GM19372 (cell line): ENCODE measurements around the gene KLHL33.

Source experiments
- ATAC-seq: cut with Tn5 transposase; IDR thresholded peaks from one replicate; pipeline ENCODE4 v1.9.1; 2021; ENCODE audit warnings: mild to moderate bottlenecking, low read depth, moderate library complexity; ENCODE audit not compliant: unreplicated experiment

Gene KLHL33

DNA sequence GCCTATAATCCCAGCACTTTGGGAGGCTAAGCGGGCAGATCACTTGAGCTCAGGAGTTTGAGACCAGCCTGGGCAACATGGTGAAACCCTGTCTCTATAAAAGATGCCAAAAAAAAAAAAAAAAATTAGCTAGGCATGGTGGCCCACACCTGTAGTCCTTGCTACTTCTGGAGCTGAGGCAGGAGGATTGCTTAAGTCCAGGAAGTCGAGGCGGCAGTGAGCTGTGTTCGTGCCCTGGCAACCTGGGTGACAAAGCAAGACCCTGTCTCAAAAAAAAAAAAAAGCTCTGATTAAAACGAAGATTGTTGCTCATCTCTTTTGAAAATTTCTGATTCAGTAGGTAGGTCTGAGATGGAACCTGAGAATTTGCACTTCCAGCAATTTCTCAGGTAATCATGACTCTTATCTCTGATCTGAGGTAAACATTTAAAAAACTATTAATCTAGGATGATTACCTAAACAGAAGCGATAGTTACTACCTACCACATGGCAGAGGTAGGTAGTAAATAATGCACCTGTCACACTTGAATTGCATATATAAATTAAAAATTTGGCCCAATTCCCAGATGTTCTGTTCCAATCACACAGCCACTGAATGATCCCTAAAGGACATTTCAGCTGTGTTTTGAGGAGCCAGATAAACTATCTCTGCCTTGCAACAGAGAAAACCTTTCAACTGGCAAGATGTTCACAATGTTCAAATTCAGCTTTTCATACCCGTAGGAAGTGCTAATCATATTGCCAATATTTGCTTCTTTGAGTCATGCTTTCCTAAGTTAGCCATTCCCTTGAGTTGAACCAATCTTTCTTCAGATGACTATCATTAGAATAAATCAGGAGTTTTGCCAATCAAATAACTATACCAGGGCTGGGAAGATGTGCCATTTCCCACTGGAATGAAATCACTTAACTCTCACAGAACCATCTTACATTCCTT is 18.4 kb downstream of the KLHL33 start:
- ATAC-seq: no peak

DNA sequence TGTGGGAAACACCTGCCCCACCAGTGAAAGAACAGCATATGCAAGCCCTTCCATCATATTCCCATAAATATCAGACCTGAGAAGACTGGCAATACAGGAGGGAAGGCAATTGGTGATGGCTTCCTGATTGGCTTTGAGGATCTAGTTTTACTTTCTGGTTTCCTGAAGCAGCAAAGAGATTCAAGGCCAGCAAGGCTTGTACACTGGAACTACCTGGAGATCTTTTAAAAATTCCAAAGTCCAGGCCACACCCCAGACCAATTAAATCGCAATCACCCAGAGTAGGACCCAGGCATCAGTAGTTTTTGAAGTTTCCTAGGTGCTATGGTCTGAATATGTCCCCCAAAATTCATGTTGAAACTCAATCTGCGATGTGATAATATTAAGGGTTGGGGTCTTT is 19.7 kb downstream of the KLHL33 start:
- ATAC-seq: no peak

DNA sequence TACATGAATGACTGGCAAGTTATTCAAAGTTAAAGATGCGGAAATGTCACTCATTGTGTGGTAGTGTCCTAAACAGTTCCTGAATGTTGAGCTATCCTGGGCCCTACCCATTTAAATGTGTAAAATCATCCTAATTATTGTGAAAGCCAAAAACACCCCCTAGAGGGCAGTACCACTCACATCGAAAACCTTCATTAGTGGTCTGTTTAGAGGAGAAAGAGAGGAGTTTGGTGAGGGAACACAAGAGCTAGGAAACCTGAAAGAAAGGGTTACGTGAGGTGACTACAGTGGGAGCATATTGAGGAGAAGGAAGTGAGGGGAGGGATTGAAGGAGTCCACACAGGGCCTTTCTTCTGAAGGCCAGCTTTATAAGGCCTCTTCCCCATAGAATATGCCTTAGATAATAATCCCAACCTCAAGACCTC is 20.2 kb downstream of the KLHL33 start:
- ATAC-seq: no peak

DNA sequence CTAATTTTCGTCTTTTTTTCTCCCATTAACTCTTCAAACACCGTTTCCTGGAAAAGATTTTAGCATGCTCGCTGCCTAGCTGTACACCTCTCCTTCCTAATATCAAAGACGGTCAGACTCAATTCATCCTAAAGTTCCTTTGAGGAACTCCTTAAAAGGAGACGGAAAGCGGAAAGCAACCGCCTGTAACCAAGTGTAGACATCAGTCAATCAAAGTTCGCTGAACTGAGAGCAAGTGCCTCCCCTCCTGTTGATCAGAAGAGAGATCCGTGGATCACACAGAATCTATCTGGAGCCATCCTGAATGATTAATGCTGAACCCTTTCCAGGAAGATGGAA is 22.3 kb downstream of the KLHL33 start:
- peak; percentile 39 for ATAC-seq

DNA sequence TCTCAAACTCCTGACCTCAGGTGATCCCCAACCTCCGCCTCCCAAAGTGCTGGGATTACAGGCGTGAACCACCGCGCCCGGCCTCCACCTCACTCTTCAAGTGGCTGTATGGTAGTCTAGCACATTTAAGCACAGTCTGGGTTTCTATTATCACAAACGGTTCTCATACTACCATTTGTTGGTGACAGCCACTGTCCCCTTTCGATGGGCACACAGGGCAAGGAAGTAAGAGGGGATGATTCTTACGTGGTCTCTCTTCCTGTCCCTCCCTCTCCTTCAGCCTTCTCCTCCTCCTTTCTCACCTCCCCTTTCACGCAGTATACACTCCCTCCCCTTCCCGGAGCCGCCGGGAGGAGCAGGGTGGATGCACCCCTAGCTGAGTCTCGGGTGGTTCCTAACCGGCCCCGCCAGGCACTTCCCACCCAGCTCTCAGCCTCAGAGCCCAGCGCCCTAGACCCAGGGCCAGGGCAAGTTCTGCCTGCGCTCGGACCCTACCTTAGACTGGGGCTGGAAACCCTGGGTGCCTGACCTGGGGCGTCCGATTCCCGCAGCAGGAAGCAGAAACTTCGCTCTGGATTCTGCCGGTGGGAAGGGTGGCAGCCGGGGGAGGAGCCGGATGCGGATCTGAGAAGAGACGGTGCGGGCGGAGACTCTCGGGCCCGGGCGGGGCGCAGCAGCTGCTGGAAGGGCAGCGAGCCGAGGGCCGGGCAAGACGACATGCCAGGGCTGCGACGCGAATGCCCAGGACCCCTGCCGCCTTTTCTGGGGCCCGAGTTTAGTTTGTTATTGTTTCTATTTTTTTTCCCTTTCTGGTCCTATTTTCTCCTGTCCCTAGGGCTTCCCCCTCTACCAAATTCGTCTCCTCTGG is 22.9 kb downstream of the KLHL33 start, which contains the start of gene TEP1:
TEP1 (minus strand) TSS at position 626 of the 868 bp plus-strand sequence. CDS start 5,062 bp downstream, outside the sequence.
- peak; percentile 53 for ATAC-seq

DNA sequence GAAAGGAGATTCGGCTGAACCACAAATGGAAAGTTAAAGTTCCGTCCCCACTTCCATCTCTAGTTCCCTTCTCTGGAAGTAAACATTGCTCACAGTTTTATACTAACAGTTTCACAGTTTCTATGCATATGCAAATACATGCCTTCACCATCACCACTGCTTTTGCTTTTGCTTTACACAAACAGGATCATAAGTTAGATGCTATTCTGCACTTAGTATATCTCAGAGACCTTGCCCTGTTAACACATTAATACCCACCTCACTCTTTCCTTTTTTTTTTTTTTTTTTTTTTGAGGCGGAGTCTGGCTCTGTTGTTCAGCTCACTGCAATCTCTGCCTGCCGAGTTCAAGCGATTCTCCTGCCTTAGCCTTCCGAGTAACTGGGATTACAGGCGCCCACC is 23.6 kb downstream of the KLHL33 start:
- ATAC-seq: peak; percentile 43

DNA sequence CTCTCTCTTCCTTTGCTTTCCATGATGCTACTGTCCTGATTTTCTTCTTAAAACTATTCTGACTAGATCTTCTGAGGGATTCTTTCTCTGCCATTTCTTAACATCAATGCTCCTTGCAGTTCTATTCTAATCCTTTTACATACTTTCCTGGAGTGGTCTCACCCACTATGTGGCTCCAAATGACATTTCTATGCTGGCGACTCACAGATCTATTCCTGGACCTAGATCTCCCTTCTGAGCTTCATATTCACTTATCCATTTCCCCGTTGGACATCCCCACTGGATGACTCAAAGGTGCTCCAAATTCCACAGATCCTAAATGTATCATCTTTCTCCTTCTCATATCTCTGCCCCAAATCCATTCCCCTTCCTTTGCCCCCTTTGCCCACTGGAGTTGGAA is 26.7 kb downstream of the KLHL33 start:
- ATAC-seq: no peak

DNA sequence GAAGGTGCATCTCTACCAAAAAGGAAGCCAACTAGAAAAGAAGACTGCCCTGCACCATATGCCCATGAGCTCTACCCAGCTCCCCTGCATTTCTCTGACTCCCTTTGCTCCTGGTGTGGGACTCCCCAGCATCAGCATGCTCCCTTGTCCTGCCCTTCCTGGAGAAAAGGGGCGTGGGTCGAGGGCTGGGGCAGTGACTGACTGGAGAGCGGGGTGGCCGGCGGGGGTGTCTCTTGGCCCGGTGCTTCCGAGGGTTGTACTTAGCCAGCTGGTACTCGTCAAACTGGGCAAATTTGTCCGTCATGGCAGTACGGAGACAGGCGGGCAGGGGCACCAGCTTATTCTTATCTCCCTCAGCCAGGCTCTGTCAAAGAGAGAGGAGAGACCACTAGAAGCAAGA is 32.4 kb downstream of the KLHL33 start:
- no peak for ATAC-seq

DNA sequence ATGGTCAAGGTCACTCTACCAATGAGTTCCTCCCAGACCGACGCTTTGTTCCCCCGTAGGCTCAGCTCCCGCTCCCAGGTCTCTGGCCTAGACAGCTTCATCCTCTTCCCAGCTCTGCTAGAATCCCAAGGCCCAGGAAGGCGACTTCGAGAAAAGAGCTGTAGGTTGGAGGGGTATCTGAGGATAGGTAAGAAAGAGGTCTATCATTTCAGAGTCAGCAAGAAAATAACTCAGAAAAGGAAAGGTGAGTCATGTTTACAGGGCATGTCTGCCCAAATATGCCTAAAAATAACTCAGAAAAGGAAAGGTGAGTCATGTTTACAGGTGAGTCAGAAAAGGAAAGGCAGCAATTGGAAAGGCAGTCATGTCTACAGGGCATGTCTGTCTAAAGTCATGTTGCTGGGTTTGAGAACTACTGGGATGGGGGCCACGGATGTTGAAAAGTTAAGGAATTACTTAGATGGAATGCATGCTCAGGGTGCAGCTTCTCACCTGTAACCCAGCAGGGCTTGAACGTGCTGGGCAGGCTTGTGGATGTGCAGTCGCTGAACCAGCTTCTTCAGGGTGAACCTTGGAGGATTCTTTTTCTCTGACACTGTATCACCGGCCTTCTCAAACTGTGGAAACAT is 34.9 kb downstream of the KLHL33 start:
- ATAC-seq: no peak

DNA sequence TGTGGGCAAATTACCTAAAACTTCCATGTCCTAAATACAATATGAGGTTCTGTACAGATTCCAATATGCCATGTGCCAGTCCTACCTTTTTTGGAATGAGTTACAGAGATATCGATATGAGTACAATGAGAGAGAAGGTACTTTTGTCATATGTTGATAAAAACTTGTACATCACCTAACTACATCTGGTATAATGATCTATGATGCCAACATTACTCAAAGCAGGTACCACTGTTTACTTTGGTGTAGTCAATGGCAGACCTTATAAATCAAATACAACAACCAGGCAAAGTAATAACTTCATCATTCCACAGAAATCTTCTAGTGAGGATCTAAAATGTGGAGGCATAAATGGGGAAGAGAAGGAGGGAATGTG is 35.4 kb downstream of the KLHL33 start:
- no peak for ATAC-seq

DNA sequence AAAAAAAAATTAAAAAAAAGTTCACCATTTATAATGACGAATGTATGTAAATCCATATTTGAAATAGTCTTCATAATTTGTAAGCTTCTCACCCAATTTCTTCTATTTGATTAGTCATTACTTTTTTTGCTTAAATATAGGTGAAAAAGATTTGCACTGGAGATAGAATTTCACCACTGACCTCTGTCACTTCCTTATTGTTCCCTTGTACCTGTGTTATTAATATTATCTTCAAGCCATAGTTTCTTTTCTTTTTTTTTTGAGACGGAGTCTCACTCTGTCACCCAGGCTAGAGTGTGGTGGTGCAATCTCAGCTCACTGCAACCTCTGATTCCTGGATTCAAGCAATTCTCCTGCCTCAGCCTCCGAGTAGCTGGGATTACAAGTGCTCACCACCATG is 38.5 kb downstream of the KLHL33 start:
- no peak for ATAC-seq

DNA sequence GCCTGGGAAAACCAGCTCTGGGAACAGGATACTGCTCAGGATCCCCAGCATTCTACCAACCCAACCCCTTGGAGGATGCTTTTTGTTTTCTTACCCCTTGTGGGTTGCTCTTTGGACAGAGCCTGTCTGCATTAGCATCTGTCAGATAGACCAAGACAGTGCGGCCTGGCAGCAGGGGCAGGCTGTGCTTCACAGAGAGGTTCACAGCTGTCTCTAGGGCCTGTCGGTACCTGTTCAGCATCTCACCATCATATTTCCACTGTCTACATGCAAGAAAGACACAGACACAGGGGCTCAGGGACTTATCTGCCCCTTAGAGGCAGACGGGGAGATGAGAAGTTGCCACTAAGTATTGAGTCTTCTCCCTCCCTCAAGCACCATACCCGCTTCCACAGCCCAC is 44.5 kb downstream of the KLHL33 start:
- ATAC-seq: no peak

DNA sequence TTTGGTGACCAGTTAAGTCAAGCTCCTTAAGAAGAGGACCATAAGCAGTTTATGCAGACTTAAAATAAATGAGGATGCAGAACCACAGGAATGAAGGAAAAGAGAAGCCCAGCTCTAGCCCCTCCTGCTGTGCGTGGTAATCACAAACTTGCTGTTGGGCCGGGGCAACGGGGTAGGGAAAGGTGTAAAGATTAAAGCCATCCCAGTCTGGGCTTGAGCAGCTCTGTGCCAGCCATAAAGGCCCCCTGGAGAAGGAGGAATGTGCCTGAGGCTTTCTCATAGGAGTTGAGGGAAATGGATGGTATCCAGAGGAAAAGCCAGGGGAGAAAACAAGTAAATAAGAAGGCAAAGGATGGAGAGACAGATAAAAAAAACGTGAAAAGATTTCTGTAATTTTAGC is 47.8 kb downstream of the KLHL33 start:
- no peak for ATAC-seq

DNA sequence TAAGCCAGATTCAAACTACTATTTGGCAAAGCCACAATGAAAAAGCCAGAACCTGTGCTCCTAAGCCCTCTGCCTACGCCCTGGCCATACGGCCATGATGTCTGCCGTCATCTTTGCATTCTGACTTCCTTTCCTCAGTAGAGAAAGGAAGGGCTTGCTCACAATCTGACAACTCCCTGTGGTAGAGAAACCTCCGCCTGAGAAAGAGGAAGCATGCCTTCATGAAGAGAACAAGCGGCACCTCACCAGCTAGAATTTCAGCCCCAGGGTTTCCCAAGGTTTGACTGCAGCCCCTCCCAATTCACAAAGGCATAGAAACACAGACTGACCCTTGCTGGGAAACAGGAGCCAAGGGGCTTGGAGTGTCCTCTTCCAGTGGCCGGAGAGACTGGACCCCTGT is 48.4 kb downstream of the KLHL33 start:
- ATAC-seq: no peak

DNA sequence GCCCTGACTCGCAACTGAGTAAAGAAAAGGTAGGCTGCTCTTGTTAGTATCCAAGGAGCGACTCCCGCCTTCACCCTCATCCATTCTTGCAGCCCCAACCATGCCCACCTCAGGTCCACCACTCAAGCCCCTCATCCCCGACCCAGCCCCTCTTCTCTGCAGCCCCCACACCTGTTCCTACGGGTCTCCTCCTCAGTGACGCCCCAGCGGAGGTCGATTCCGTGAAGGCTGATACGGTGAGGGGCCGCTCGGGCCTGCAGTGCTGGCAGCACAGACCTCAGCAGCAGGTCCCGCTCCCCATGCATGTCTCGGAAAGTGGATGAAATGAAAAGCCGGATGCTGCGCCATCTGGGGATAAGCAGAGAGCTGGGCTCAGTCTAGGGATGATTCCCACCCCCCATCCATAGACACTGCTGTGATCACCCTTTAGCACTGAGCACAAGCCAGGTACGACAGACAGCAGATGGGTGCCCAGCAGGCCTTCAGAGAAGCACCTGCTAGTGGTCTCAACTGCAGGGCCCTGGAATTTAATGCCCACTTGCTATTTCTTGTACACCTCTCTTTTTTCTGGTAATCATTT is 49.6 kb downstream of the KLHL33 start:
- no peak for ATAC-seq

DNA sequence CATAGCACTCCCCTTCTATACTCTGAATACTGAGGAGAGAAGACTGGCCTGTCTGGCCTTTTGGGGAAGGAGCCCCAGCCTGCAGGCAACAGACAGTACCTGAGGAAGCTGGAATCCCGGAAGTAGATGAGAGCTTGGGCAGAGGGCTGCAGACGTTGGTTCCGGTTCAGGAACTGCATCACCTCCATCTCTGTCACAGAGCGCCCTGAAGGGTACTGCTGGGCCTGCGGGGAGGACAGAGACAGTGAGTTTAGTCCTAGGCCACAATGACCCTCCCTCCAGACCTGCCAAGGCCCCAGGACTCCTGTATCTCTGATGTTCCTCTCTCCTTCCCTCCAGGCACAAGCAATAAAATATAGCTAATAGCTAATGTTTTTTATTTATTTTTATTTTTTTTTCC is 51.1 kb downstream of the KLHL33 start:
- no peak for ATAC-seq

DNA sequence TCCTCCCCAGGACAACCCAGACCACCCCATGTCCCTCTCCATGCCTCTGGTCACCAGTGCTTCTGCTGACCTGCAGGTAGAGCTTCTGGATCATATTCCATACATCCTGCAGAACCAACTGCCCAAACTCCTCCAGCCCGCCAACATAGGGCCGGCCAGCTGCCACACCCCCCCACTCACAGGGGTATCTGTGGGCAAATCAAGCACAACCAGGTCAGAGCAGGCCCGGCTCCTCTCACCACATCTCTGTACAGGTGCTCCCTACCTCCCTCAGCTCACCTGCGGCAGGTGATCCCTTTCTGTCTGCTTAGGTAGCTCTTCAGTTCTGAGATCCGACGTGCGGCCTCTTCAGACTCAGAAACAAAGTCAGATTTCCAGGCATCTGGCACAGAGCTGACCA is 51.6 kb downstream of the KLHL33 start:
- no peak for ATAC-seq

DNA sequence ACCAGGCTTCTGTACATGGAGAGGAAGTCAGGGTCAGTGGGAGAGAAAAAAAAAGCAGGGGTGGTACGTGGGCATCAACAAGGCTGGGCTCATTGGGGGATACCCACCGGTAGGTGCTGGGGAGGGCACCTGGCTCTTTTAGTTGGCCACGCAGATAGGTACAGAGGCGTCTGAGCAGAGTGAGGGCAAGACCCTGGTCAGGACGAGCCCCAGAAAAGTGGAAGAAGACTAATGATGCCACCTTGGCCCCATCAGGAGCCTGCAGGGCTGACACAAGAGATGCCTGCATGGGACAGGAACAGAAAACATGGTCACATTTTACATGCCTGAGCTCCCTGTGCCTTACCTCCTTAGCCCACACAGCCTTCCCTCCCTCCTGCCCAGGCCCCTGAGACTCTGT is 52.3 kb downstream of the KLHL33 start:
- ATAC-seq: no peak

DNA sequence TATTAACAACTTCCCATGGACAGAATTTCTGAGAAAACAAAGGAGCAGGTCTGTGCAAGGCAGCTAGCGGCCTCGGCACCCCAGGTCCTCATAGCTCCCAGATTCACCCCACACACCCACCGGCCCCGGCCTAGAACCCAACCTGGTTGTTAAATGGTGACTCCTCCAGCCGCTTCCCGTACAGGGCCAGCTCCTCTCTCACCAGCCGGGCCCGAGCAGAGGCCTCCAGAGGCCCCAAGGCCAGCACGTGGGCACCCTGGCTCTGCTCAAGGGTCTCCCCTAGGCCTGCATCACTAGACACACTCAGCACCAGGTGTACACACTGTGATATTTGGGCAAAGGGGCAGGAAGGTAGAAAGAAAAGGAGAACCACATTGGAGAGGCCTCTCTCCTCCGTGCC is 52.9 kb downstream of the KLHL33 start:
- ATAC-seq: no peak

DNA sequence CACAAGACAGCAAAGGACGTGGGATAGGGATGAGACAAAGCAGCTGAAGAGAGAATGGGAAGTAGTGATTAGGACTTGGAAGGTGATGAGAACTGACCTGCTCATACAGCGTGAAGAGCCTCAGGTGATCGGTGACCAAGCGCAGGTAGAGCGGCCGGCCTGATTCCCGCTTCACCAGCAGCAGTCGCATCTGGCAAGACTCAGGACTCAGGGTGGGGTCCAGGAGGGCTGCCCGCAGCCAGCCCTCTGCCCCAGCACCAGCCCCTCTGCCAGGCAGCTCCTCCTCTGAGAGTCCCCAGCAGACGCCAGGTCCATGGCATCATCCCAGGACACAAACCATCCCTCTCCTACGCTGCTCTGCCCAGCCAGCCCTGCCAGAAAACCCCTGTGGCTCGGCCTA is 53.4 kb downstream of the KLHL33 start:
- no peak for ATAC-seq

DNA sequence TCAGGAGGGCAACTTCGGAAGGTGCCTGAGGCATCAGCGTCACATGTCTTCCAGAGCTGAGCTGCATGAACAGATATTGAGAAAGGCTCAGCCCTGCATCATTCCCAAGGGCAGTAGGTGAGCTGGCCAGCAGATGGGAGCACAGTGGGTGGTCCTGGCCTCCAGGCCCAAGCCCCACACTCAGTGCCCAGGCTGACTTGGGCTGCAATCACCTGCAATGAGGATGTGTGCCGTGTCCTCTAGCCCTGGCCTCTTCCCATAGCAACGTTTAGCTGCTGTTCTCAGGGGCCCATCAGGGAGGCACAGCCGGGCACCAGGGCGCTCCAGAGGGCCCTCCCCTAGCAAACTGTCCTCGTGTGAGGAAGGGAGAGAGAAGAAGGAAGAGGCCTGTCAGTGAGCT is 54.6 kb downstream of the KLHL33 start:
- ATAC-seq: no peak
